Mucosa of descending colon (tissue), 3 donors: Measurements from ENCODE around the gene IL9R. TPM values are rescaled to one million over a fixed set of nuclear protein-coding genes. Genes with fewer than 3 reads are reported as not detected.
A peak's percentile ranks its signal among the peaks of the same experiment; 100 is the strongest.

Experiments used
- ATAC-seq: fragments of 200-7000 bp; cut with Tn5 transposase; one replicate; pipeline ENCODE4 v1.9.1; 2020; ENCODE audit warnings: mild to moderate bottlenecking, moderate library complexity
- DNase-seq, 3 donors: peaks; one replicate each; pipeline ENCODE4 v3.0.0-alpha.2; 2020
- H3K36me3 ChIP-seq: fragments of 200-600 bp; one replicate; pipeline ENCODE4 v1.8.0; 2021; ENCODE audit warnings: low read depth, mild to moderate bottlenecking
- H3K4me1 ChIP-seq: fragments of 200-600 bp; one replicate; pipeline ENCODE4 v1.8.0; 2021; ENCODE audit warnings: low read depth, mild to moderate bottlenecking
- H3K4me3 ChIP-seq: fragments of 200-600 bp; one replicate; pipeline ENCODE4 v1.8.0; 2021; ENCODE audit warnings: mild to moderate bottlenecking
- H3K9me3 ChIP-seq: fragments of 200-600 bp; one replicate; pipeline ENCODE4 v1.8.0; 2021; ENCODE audit warnings: mild to moderate bottlenecking
- intact Hi-C, 2 donors: fragments of 100-400 bp; cut with DNase I in 1 of 2; cut with micrococcal nuclease in 1 of 2; formaldehyde crosslinking; loops; one replicate each; pipeline versions ENCODE4 v1.11.0 to v1.11.1; 2022; cut with DNase I, micrococcal nuclease
- long read RNA-seq, 2 donors: library from polyadenylated mRNA; unstranded; transcript quantifications; one replicate each; pipeline ENCODE4 v2.0.0, GENCODE V29; 2019 to 2021
- total RNA-seq, 3 donors: library from RNA; stranded (reverse); fragmentation: NEBNext Ultra II Directional in 2 of 3; extraction: Animal tissue kit (Norgen Biotek cat#: 25700) in 2 of 3; gene quantifications; one replicate each; pipeline versions ENCODE4 v1.2.1 to v1.2.4, GENCODE V29; 2021 to 2023
- TF ChIP-seq, protein P1 (sequence below): fragments of 200-600 bp; IDR thresholded peaks from one replicate; pipeline ENCODE4 v1.8.0; 2022; ENCODE audit warnings: antibody characterized with exemption, mild to moderate bottlenecking
- donor health status: DM: no; HTN: no; CAD: no; lungs with moderate emphysema.
- donor health status: DM: no; HTN: no; CAD: no.
- donor health status: DM: no; HTN: yes; CAD: no.

Gene IL9R
- total RNA-seq = 1 to 10 TPM in 2 of 3 donors, under 1 TPM in 1; 0.63 to 2.4 (median 1.0) TPM
- long read RNA-seq, donor 1, partial matches to known transcripts = 0 of 1 reads
- long read RNA-seq, donor 1, other reads (novel, unspliced or antisense) = 1 of 1 reads
- long read RNA-seq, donor 2 = 0 reads

DNA sequence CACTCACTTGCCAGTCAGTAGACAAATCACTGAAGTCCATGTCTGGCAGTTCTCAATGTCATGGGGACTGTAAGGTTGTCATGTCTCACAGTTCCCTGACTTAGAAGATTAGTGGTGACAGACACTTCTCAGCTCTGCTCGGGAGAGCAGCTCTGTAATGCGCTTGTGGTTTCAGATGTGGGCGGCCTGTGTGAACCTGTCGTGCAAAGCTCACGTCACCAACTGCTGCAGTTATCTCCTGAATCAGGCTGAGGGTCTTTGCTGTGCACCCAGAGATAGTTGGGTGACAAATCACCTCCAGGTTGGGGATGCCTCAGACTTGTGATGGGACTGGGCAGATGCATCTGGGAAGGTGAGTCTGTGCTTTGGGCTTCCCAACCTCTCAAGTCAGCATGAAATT, at the start of gene IL9R:
IL9R (plus strand) TSS at position 261 of the 400 bp plus-strand sequence; CDS start at position 325, 64 bp downstream.
- peak in 1 of 3 donors; percentile 25 for DNase-seq
- Histone ChIP-seq H3K4me3 (no peak within 1 kb of the TSS), H3K4me1 (no peaks in the 10 kb centered on the region), H3K36me3 (no peaks in the 10 kb centered on the region), H3K9me3 (no peaks in the 10 kb centered on the region)
- TF ChIP-seq, protein P1, sequence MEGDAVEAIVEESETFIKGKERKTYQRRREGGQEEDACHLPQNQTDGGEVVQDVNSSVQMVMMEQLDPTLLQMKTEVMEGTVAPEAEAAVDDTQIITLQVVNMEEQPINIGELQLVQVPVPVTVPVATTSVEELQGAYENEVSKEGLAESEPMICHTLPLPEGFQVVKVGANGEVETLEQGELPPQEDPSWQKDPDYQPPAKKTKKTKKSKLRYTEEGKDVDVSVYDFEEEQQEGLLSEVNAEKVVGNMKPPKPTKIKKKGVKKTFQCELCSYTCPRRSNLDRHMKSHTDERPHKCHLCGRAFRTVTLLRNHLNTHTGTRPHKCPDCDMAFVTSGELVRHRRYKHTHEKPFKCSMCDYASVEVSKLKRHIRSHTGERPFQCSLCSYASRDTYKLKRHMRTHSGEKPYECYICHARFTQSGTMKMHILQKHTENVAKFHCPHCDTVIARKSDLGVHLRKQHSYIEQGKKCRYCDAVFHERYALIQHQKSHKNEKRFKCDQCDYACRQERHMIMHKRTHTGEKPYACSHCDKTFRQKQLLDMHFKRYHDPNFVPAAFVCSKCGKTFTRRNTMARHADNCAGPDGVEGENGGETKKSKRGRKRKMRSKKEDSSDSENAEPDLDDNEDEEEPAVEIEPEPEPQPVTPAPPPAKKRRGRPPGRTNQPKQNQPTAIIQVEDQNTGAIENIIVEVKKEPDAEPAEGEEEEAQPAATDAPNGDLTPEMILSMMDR = no peak
- intact Hi-C loops = no loop called here
- ATAC-seq = peak; percentile 55

DNA sequence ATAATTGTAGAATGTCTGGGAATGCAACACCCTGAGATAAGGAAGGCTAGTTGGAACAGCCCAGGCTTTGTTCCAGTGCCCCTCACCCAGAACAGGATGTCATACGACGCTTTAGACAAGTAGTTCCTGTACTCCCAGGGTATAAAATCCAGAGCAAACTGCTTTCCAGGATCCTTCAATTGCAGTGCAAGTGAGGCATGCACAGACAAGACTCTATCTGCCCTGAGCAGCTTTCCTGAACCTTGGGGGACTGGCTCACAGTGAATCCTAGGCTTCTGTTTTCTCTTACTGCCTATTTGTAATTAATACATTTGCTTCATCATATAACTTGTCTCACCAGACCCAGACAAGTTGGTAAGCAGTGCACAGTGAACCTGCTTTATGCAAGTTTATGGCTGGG, 48.4 kb upstream of the IL9R start:
- intact Hi-C loops = no loop called here
- ATAC-seq = no peak

GRCh38 chrX:155951237-155951789, 46.2 kb upstream of the IL9R start:
- ATAC-seq (no peak), DNase-seq (no peak)
- Histone ChIP-seq H3K36me3 (no peaks in the 10 kb centered on the region), H3K4me1 (no peaks in the 10 kb centered on the region), H3K9me3 (no peaks in the 10 kb centered on the region), H3K4me3 (no peak overlapping the region)
- intact Hi-C loops = no loop called here
- TF ChIP-seq, protein P1 = no peak

More for the DNA sequence above, 48.4 kb upstream of the IL9R start:
- H3K4me1 ChIP-seq = no peaks in the 10 kb centered on the region
- no peaks in the 10 kb centered on the region for H3K9me3 ChIP-seq
- H3K36me3 ChIP-seq = no peaks in the 10 kb centered on the region
- TF ChIP-seq, protein P1 = no peak
- H3K4me3 ChIP-seq = no peak overlapping the region
- DNase-seq = no peak

- intact Hi-C loops = no loop called here
- ATAC-seq (no peak), DNase-seq (no peak)
- Histone ChIP-seq H3K4me1 (no peaks in the 10 kb centered on the region), H3K36me3 (no peaks in the 10 kb centered on the region), H3K4me3 (no peak overlapping the region), H3K9me3 (no peaks in the 10 kb centered on the region)
- TF ChIP-seq, protein P1 = no peak
These were observed 44.4 kb upstream of the IL9R start for GRCh38 chrX:155953055-155953454.

DNA sequence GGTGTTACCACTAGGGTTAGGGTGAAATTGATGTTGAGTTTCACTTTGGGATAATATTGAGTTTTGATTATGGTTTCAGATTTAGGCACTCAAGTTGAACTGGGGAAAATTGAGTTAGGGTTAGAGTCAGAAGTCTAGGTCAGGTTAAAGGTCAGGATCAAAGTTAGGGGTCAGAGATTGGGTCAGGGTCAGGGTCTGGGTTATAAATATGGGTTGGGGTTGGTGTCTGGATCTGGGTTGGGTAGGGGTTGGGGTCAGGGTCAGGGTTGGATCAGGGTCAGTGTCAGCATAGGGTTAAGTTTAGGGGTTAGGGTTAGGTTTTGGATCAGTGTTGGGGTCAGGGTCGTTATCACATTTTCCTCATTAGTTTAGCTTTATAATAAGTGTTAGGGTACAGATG, 42.7 kb upstream of the IL9R start:
- no peak for ATAC-seq

More for the DNA sequence above, 42.7 kb upstream of the IL9R start:
- H3K9me3 ChIP-seq = no peaks in the 10 kb centered on the region
- H3K4me3 ChIP-seq = no peak overlapping the region
- intact Hi-C loops = no loop called here
- DNase-seq = no peak
- TF ChIP-seq, protein P1 = no peak
- no peaks in the 10 kb centered on the region for H3K4me1 ChIP-seq
- no peaks in the 10 kb centered on the region for H3K36me3 ChIP-seq
